SK-N-SH (cell line): ENCODE data around the gene NPHS1. TPM values are rescaled to one million over a fixed set of nuclear protein-coding genes. Genes with fewer than 3 reads are reported as not detected.
A peak's percentile ranks its signal among the peaks of the same experiment; 100 is the strongest.

Experiments used
- CTCF ChIA-PET: fragments of 300-600, 350-600 bp; formaldehyde crosslinking; extraction: SDS; loops from one replicate; lab custom pipeline; 2021; lab: Yijun Ruan, JAX
- POLR2A ChIA-PET: fragments of 350-600 bp; sonication (Branson Sonifier 250); formaldehyde crosslinking; extraction: SDS; loops from one replicate; lab custom pipeline; 2020; ENCODE audit warnings: antibody characterized with exemption, inconsistent platforms; lab: Yijun Ruan, JAX
- DNase-seq: peaks from one replicate; pipeline ENCODE4 v3.0.0; 2012
- H2AFZ ChIP-seq: fragments of 200-600 bp; sonication (generic); 2 replicates; pipeline ENCODE4 v1.8.1; 2016; ENCODE audit warnings: antibody characterized with exemption, mild to moderate bottlenecking, low read depth
- H3F3A ChIP-seq: fragments of 200-600 bp; sonication (generic); replicated peaks from 2 replicates; pipeline ENCODE3; 2016; ENCODE audit warnings: antibody characterized with exemption, mild to moderate bottlenecking; ENCODE audit not compliant: insufficient read depth
- H3K27ac ChIP-seq, 2 experiments: fragments of 200-500 bp in 1 of 2; fragments of 200-600 bp in 1 of 2; sonication (Bioruptor generic) in 1 of 2; sonication (generic), shearing (Covaris generic) in 1 of 2; 2 replicates each; pipeline versions ENCODE4 v1.5.1 to v1.6.1; 2014 to 2016; ENCODE audit warnings: low read depth in 2 of 2, inconsistent platforms in 1 of 2, low read length in 1 of 2, mild to moderate bottlenecking in 1 of 2, mixed read lengths in 1 of 2
- H3K27me3 ChIP-seq: fragments of 200-600 bp; sonication (generic), shearing (Covaris generic); 2 replicates; pipeline ENCODE4 v1.6.1; 2016; ENCODE audit warnings: mixed run types; ENCODE audit not compliant: insufficient read depth
- H3K36me3 ChIP-seq, 2 experiments: fragments of 200-500 bp in 1 of 2; fragments of 200-600 bp in 1 of 2; sonication (Bioruptor generic) in 1 of 2; sonication (generic) in 1 of 2; replicated peaks in 1 of 2; 2 replicates each; pipeline versions ENCODE3 to v1.5.1; 2014 to 2016; ENCODE audit warnings: low read length in 1 of 2, mild to moderate bottlenecking in 1 of 2; ENCODE audit not compliant: insufficient read depth in 2 of 2, control insufficient read depth in 1 of 2
- H3K4me1 ChIP-seq, 2 experiments: fragments of 200-500 bp in 1 of 2; fragments of 200-600 bp in 1 of 2; sonication (Bioruptor generic) in 1 of 2; sonication (generic), shearing (Covaris generic) in 1 of 2; 2 replicates each; pipeline versions ENCODE4 v1.5.1 to v1.6.1; 2014 to 2016; ENCODE audit warnings: low read depth in 1 of 2, low read length in 1 of 2, mixed run types in 1 of 2; ENCODE audit not compliant: insufficient read depth in 2 of 2, control insufficient read depth in 1 of 2
- H3K4me2 ChIP-seq: fragments of 200-600 bp; sonication (generic), shearing (Covaris generic); 2 replicates; pipeline ENCODE4 v1.6.1; 2017; ENCODE audit warnings: mixed run types
- H3K4me3 ChIP-seq, 2 experiments: fragments of 200-500 bp in 1 of 2; fragments of 200-600 bp in 1 of 2; sonication (Bioruptor generic) in 1 of 2; sonication (generic), shearing (Covaris generic) in 1 of 2; 2 replicates each; pipeline versions ENCODE4 v1.5.1 to v1.8.1; 2014 to 2016; ENCODE audit warnings: low read depth in 2 of 2, inconsistent platforms in 1 of 2, low read length in 1 of 2, mild to moderate bottlenecking in 1 of 2, mixed read lengths in 1 of 2, moderate library complexity in 1 of 2
- H3K79me2 ChIP-seq: fragments of 200-600 bp; sonication (generic); 2 replicates; pipeline ENCODE4 v1.8.1; 2017; ENCODE audit warnings: mild to moderate bottlenecking; ENCODE audit not compliant: insufficient read depth
- H3K9ac ChIP-seq: fragments of 200-600 bp; sonication (generic); 2 replicates; pipeline ENCODE4 v1.6.1; 2017; ENCODE audit warnings: mixed run types
- H3K9me2 ChIP-seq: fragments of 200-600 bp; sonication (generic); 2 replicates; pipeline ENCODE4 v1.6.1; 2017; ENCODE audit warnings: mixed run types
- H3K9me3 ChIP-seq: fragments of 200-600 bp; sonication (generic); 2 replicates; pipeline ENCODE4 v1.6.1; 2017; ENCODE audit warnings: mixed run types, mild to moderate bottlenecking, moderate library complexity
- H4K20me1 ChIP-seq: fragments of 200-600 bp; sonication (generic); 2 replicates; pipeline ENCODE4 v1.6.1; 2017; ENCODE audit warnings: mild to moderate bottlenecking, mixed run types; ENCODE audit not compliant: insufficient read depth
- EP300 ChIP-seq, 2 experiments: IDR thresholded peaks; 2 replicates each; pipeline versions ENCODE4 v1.4.0 to v1.6.1; 2012; ENCODE audit warnings: borderline replicate concordance in 1 of 2, low read depth in 1 of 2, low read length in 1 of 2
- JUND ChIP-seq: IDR thresholded peaks from 2 replicates; pipeline ENCODE4 v1.4.0; 2012
- MAX ChIP-seq: IDR thresholded peaks from 2 replicates; pipeline ENCODE4 v1.4.0; 2012; ENCODE audit warnings: low read depth
- MEF2A ChIP-seq: IDR thresholded peaks from 2 replicates; pipeline ENCODE4 v1.4.0; 2012; ENCODE audit warnings: low read depth, borderline replicate concordance
- NFIC ChIP-seq: IDR thresholded peaks from 2 replicates; pipeline ENCODE4 v1.4.0; 2012; ENCODE audit warnings: borderline replicate concordance
- PBX3 ChIP-seq: IDR thresholded peaks from 2 replicates; pipeline ENCODE4; 2012
- RCOR1 ChIP-seq: fragments of 150-350 bp; IDR thresholded peaks from 2 replicates; pipeline ENCODE4 v1.6.1; 2017; ENCODE audit warnings: antibody characterized with exemption, low read length
- RFX5 ChIP-seq: IDR thresholded peaks from 2 replicates; pipeline ENCODE4 v1.6.1; 2012; ENCODE audit warnings: mild to moderate bottlenecking, improper control_type of control experiment, low read length
- SIN3A ChIP-seq: IDR thresholded peaks from 2 replicates; pipeline ENCODE4 v1.6.1; 2012; ENCODE audit warnings: low read depth, mild to moderate bottlenecking, low read length, moderate library complexity, borderline replicate concordance
- TEAD4 ChIP-seq: IDR thresholded peaks from 2 replicates; pipeline ENCODE4 v1.4.0; 2012; ENCODE audit warnings: mild to moderate bottlenecking, borderline replicate concordance; ENCODE audit not compliant: insufficient read depth
- USF1 ChIP-seq: IDR thresholded peaks from 2 replicates; pipeline ENCODE4 v1.4.0; 2012; ENCODE audit warnings: low read depth, borderline replicate concordance
- USF2 ChIP-seq: fragments of 150-350 bp; IDR thresholded peaks from 2 replicates; pipeline ENCODE4 v1.6.1; 2017; ENCODE audit warnings: antibody characterized with exemption, low read length, low read depth, borderline replicate concordance
- YY1 ChIP-seq: IDR thresholded peaks from 2 replicates; pipeline ENCODE4 v1.4.0; 2012; ENCODE audit warnings: low read depth, mild to moderate bottlenecking
- WGBS: methylation state at CpG from one replicate; pipeline ENCODE4 v1.1.6; 2017; ENCODE audit warnings: low lambda C conversion rate; 5-methylcytosine and 5-hydroxymethylcytosine counted together
- polyA plus RNA-seq, 3 experiments: library from polyadenylated mRNA; depleted of rRNA; stranded (reverse); fragments of >200 nt; gene quantifications; 2 replicates each; pipeline ENCODE4 v1.2.3, GENCODE V29; 2012
- TF ChIP-seq, protein P1 (sequence below): IDR thresholded peaks from 2 replicates; pipeline ENCODE4 v1.6.1; 2012; ENCODE audit warnings: mild to moderate bottlenecking, low read depth, low read length, moderate library complexity

The NPHS1 gene
- polyA plus RNA-seq, 1 of the 3 experiments (the other 2 are of a cell fraction): not detected

GRCh38 chr19:35845215-35846037, 6.9 kb downstream of the NPHS1 start:
- Histone ChIP-seq H3K4me1 (peaks cover 0 to 8% of the 10 kb centered on the region in 2 experiments; a peak in 1 of 4 replicates), H3K9me3 (no peaks in the 10 kb centered on the region), H3K27me3 (peaks cover 62% of the 10 kb centered on the region), H3K36me3 (no peaks in the 10 kb centered on the region), H3F3A (no peaks in the 10 kb centered on the region), H3K4me3 (peak overlapping the region; percentile 12 to 25; a peak in 3 of 4 replicates), H3K9ac (no peak overlapping the region), H3K4me2 (peak overlapping the region; percentile 72), H4K20me1 (no peaks in the 10 kb centered on the region), H3K79me2 (no peaks in the 10 kb centered on the region), H3K9me2 (no peaks in the 10 kb centered on the region), H3K27ac (no peak overlapping the region), H2AFZ (no peak overlapping the region)
- peak; percentile 71 for DNase-seq
- CTCF ChIA-PET: no interaction called here
- TF ChIP-seq USF2 (no peak), RFX5 (no peak), USF1 (no peak), TEAD4 (no peak), PBX3 (no peak)
- POLR2A ChIA-PET: interaction anchor here (1.0 kb wide), 1 partner anchor 23 kb away, joined by 4 read pairs; the partner anchor contains the start of gene APLP1
- WGBS: 6% methylated on average over 35 of the region's 63 CpGs

DNA sequence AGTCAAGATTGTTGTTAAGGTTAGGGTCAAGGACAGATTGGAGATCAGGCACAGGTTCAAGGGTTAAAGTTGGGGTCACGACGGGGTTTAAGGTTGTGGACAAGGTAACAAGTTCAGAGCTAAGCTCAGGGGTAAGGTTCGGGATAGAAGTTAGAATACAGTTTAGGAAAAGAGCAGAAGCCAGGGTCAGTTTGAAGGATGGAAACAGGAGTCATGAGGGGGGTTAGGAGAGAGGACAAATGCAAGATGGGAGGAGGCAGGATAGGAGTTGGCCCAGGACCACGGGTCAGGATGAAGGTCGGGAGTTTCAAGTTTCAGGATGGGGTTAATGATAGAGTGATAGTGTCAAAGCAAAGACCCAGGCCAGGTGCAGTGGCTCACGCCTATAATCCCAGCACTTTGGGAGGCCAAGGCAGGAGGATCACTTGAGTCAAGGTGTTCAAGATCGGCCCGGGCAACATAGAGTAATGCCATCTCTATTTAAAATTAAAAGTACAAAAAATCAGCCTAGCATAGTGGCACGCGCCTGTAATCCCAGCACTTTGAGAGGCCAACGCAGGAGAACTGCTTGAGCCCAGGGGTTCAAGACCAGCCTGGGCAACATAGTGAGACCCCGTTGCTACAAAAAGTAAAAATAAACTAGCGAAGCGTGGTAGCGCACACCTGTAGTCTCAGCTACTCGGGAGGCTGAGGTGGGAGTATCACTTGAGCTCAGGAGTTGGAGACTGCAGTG, 7.7 kb downstream of the NPHS1 start:
- DNase-seq: no peak
- ChIA-PET CTCF (no interaction called here), POLR2A (interaction anchor here (1.0 kb wide), 1 partner anchor 24 kb away, joined by 4 read pairs; the partner anchor contains the start of gene APLP1)
- Histone ChIP-seq H3F3A (no peaks in the 10 kb centered on the region), H3K4me1 (peaks cover 0 to 8% of the 10 kb centered on the region in 2 experiments; a peak in 1 of 4 replicates), H3K4me2 (peak overlapping the region; percentile 72), H3K27me3 (peaks cover 55% of the 10 kb centered on the region), H3K9me2 (no peaks in the 10 kb centered on the region), H4K20me1 (no peaks in the 10 kb centered on the region), H3K79me2 (no peaks in the 10 kb centered on the region), H3K4me3 (peak overlapping the region in 1 of 2 experiments; percentile 12; a peak in 1 of 4 replicates), H3K27ac (no peak overlapping the region), H3K36me3 (no peaks in the 10 kb centered on the region), H3K9ac (no peak overlapping the region), H2AFZ (no peak overlapping the region), H3K9me3 (no peaks in the 10 kb centered on the region)
- TF ChIP-seq RFX5: no peak
- TF ChIP-seq, protein P1, sequence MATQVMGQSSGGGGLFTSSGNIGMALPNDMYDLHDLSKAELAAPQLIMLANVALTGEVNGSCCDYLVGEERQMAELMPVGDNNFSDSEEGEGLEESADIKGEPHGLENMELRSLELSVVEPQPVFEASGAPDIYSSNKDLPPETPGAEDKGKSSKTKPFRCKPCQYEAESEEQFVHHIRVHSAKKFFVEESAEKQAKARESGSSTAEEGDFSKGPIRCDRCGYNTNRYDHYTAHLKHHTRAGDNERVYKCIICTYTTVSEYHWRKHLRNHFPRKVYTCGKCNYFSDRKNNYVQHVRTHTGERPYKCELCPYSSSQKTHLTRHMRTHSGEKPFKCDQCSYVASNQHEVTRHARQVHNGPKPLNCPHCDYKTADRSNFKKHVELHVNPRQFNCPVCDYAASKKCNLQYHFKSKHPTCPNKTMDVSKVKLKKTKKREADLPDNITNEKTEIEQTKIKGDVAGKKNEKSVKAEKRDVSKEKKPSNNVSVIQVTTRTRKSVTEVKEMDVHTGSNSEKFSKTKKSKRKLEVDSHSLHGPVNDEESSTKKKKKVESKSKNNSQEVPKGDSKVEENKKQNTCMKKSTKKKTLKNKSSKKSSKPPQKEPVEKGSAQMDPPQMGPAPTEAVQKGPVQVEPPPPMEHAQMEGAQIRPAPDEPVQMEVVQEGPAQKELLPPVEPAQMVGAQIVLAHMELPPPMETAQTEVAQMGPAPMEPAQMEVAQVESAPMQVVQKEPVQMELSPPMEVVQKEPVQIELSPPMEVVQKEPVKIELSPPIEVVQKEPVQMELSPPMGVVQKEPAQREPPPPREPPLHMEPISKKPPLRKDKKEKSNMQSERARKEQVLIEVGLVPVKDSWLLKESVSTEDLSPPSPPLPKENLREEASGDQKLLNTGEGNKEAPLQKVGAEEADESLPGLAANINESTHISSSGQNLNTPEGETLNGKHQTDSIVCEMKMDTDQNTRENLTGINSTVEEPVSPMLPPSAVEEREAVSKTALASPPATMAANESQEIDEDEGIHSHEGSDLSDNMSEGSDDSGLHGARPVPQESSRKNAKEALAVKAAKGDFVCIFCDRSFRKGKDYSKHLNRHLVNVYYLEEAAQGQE: no peak
- TF ChIP-seq EP300 (IDR thresholded peaks at IDR 0.05; ENCODE audit: borderline replicate concordance in 1 of 2, low read depth in 1 of 2, low read length in 1 of 2): no peak
- no peak for TF ChIP-seq RCOR1
- TF ChIP-seq SIN3A: no peak
- no peak for TF ChIP-seq USF2
- TF ChIP-seq MEF2A: no peak
- no peak for TF ChIP-seq MAX
- no peak for TF ChIP-seq NFIC
- TF ChIP-seq USF1: no peak
- no peak for TF ChIP-seq JUND
- no peak for TF ChIP-seq YY1
- 51% methylated on average over 16 of the region's 16 CpGs for WGBS
